Measurements from ENCODE around the gene SMARCC2.
"Not testable (repeated sequence)": the region's sequence is repeated elsewhere in the genome, so short reads cannot be mapped to it uniquely, and the experiment has no call there.

SMARCC2 gene

DNA sequence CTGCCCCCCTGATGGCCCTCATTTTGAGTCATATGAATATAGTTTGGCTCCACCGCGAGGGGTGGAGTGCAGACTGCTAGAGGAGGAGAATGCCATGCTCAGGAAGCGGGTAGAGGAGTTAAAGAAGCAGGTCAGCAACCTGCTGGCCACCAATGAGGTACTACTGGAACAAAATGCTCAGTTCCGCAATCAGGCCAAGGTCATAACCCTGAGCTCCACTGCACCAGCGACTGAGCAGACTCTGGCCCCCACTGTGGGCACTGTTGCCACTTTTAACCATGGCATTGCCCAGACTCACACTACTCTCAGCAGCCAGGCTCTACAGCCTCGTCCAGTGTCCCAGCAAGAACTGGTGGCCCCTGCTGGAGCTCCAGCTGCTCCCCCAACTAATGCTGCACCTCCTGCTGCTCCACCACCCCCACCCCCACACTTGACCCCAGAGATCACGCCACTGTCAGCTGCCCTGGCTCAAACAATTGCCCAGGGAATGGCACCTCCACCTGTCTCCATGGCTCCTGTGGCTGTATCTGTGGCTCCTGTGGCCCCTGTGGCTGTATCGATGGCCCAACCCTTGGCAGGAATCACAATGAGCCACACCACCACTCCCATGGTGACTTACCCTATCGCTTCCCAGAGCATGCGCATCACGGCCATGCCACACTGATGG is 67.9 kb downstream of the SMARCC2 start:
- DNase-seq (ENCODE audit: low read depth) = no peak

DNA sequence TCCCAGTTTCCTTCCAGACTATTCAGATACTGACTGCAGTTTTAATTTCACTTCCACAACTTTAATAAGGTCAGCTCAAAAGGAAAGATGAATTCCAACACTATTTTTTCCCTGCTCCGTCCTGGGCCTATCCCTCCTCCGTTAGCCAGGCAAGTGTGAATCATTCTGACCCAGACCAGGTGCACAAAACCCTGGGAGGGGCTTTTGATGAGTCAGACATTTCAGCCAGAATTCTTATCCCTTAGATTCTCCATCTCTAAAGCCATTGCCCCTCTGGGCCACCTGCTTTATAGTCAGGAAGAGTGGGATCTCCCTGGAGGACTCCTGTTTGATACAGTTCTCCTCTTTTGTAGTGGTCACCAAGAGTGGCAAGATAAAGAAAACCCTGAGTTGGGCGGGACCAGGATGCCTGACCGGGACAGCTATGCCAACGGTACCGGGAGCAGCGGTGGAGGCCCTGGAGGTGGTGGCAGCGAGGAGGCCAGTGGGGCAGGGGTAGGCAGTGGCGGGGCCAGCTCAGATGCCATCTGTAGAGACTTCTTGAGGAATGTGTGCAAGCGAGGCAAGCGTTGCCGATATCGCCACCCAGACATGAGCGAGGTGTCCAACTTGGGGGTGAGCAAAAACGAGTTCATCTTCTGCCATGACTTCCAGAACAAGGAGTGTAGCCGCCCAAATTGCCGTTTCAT is 69.0 kb downstream of the SMARCC2 start:
- no peak for DNase-seq (ENCODE audit: low read depth)

DNA sequence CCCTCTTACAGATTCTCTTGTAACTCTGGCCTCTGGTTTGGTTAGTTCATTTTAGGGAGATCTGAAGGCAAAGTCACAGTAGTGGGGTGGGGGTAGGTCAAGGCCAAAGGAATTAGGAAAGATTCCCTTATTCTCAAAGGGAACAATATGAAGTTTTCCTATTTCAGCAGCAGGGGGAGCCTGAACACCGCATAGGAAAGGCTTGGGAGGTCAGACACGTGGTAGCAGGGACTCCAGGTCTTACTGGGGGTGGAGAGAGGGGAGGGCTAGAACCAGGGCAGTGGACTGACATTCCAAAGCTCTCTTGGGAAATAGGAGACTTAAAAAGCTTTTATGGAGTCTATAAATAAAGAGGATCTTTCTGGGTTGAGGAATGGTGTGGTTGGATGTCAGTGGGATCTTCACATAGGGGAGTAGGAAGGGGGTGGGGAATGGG is 69.9 kb downstream of the SMARCC2 start:
- peak; percentile 22 for DNase-seq (ENCODE audit: low read depth)

GRCh38 chr12:56118688-56119357 is 70.5 kb downstream of the SMARCC2 start:
- no peak for DNase-seq (ENCODE audit: low read depth)

DNA sequence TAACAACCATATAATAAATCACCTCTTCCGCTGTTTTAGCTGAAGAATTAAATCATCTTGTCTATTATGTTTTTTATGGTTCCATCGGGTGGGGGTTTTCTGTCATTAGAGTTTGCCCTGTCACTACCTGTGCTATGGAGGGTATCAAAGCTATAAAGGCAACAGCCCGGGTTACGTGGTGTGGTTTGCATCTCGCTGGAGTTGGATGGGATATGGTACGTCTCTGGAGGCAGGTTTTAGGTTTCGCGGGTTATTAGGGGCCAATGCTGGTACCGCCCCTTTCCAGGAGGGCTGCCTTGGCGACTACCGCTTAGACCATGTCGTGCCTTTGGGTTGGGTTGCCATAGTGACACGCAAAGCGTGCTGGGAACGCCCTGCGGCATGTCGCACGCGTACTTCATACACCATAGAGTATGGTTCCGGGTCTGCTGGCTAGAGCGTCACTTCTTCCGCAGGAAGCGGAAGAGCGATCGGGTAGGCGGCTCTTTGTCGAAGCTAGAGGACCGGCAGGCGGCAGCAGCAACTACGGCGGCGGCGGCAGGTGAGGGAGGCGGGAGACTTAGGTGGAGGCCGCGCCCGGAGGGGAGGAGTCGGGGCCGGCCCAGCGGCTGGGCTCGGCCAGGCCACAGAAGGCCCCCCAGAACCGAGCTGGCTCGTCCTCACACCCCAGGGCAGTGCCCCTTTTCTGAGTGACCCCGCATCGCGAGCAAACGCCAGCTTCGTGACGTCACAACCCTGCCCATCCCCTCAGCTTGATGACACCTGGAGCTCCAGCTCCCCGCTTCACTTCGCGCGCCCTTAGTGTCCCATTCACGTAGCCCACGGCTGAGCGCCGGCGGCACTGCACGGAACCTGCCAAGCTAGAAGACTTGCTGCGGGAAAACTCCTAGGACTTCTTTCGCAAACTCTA is 71.2 kb downstream of the SMARCC2 start, which contains the start of gene ZC3H10:
TSS of gene ZC3H10 (plus strand) at position 489 of the 910 bp plus-strand sequence. CDS start 2,297 bp downstream, outside the sequence.
- DNase-seq (ENCODE audit: low read depth) = peak; percentile 97

DNA sequence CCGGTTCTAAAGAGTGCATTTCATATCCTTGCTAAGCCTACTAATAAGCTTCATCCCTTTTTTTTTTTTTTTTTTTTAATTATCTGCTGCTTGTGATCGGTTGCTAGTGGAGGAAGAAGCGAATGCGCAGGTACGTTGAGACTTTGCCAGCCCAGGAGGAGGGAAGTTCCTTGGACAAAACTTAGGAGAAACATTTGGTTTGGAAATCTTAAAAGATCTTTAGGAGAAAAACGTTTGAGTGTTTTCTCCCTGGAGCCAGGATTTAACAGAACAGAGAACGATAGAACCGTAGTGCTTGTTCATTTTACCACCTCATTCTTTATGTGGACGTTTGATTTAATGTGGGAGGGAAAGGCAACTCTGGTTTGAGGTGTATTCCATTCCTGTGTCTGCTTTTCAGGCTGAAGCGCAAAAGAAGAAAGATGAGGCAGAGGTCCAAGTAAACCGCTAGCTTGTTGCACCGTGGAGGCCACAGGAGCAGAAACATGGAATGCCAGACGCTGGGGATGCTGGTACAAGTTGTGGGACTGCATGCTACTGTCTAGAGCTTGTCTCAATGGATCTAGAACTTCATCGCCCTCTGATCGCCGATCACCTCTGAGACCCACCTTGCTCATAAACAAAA is 72.1 kb downstream of the SMARCC2 start:
- DNase-seq (ENCODE audit: low read depth) = not testable (repeated sequence)

GRCh38 chr12:56116267-56117081 is 72.8 kb downstream of the SMARCC2 start, which contains the start of gene RPL41:
Gene RPL41, plus strand, starts transcription at chr12:56116633.
- peak; percentile 90 for DNase-seq (ENCODE audit: low read depth)

- DNase-seq (ENCODE audit: low read depth) = no peak
Measured at GRCh38 chr12:56115329-56115728, 74.0 kb downstream of the SMARCC2 start.

DNA sequence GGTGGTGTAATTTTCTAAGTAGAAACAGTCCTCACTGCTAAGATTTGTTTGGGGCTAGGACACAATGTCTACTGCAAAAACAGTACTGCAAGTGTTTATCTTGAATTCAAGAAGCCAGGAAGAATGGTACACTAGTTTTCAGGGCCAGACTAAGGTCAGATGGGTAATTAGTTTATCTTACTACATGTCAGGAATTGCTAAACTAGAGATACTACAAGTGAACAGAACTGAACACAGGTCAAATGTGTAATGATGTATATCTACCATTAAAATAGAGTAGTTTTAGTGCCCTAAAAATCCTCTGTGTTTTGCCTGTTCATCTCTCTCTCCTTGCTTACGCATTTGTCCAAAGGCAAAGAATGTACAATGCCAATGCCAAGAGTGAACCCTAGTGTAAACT is 75.2 kb downstream of the SMARCC2 start:
- DNase-seq (ENCODE audit: low read depth) = no peak

All from stimulated activated CD8-positive, alpha-beta memory T cell treated with anti-CD3 and anti-CD28 coated beads, Interleukin-4, amount 100 ng/mL, for 24 hours (primary cell).